Hepatic stellate cell (primary cell): ENCODE data around the gene VPS25.

ENCODE experiments used
- DNase-seq: peaks from one replicate; pipeline ENCODE4 v3.0.0; 2011; ENCODE audit warnings: low spot score

VPS25 gene

DNA sequence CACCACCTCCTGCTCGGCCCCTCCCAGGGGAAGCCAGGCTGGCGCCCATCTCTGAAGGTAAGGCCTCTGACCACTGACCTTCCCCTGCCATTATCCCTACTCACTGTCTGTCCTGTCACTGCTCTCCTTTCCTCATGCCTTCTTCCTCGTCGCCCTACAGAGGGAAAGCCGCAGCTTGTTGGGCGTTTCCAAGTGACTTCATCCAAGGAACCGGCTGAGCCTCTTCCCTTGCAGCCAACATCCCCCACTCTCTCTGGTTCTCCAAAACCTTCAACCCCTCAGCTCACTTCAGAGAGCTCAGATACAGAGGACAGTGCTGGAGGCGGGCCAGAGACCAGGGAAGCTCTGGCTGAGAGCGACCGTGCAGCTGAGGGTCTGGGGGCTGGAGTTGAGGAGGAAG lies 22.2 kb downstream of the VPS25 start:
- DNase-seq: no peak

DNA sequence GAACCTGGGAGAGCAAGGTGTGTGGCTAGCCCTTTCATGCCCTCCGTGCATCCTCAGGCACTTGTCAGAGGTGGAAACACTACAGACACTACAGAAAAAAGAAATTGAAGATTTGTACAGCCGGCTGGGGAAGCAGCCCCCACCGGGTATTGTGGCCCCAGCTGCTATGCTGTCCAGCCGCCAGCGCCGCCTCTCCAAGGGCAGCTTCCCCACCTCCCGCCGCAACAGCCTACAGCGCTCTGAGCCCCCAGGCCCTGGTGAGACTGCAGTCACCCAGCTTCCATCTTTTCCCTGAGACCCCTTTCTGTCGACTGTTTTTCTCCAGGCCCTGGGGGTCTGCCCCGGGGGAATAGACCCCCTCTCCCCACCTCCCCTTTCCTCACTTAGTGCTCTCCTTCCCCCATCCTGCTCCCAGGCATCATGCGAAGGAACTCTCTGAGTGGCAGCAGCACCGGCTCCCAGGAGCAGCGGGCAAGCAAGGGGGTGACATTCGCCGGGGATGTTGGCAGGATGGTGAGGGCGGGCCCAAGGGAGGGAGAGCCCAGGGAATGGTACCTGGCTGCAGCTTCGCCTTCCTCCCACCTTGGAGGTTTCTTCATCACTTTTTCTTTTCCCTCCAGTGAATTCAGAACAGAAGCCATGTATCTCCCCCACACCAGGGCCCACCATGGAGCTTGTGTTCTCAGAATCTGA lies 23.0 kb downstream of the VPS25 start:
- no peak for DNase-seq

DNA sequence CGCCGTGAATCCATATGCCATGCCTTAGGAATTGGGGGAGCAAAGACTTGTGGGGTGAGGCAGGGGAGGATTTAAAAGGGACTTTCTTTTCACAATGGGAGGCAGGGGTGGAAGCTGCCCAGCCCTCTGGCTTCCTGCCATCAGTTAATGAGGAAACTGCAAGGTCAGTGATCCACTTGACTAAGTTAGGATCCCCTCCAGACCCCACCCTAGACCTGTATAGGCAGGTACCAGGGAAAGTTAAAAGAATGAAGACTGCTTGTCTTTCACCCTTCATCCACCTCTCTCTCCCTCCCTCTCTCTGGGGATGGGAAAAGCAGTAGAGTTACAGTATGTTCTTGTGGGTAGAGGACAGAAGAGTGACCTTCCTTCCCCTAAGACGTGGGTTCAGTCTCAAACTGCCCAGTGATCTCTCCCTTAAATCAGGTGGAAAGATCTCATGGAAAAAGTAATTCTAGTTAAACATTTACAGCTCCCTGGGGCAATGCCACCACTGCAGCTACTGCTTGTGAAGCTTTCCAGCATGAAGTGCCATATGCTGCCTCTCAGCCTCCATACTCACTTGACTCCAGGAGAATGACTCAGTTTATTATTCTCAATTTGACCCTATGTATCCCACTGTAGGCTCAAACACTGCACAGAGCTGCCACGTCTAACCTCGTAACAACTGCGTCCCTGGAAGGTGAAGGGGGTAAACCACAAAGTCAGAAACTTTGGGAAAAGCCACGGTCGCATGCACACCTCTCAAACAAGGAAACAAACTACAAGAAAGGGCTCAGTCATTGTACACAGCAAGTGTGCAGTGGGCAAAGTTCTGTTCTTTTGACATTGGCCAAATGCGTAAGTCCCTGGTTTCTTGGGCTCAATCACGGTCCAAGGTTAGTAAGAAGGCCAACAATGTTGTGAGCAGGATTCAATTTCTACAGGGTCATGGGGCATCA lies 24.1 kb downstream of the VPS25 start:
- DNase-seq: no peak

GRCh38 chr17:42798011-42798382 lies 24.7 kb downstream of the VPS25 start:
- DNase-seq: no peak

DNA sequence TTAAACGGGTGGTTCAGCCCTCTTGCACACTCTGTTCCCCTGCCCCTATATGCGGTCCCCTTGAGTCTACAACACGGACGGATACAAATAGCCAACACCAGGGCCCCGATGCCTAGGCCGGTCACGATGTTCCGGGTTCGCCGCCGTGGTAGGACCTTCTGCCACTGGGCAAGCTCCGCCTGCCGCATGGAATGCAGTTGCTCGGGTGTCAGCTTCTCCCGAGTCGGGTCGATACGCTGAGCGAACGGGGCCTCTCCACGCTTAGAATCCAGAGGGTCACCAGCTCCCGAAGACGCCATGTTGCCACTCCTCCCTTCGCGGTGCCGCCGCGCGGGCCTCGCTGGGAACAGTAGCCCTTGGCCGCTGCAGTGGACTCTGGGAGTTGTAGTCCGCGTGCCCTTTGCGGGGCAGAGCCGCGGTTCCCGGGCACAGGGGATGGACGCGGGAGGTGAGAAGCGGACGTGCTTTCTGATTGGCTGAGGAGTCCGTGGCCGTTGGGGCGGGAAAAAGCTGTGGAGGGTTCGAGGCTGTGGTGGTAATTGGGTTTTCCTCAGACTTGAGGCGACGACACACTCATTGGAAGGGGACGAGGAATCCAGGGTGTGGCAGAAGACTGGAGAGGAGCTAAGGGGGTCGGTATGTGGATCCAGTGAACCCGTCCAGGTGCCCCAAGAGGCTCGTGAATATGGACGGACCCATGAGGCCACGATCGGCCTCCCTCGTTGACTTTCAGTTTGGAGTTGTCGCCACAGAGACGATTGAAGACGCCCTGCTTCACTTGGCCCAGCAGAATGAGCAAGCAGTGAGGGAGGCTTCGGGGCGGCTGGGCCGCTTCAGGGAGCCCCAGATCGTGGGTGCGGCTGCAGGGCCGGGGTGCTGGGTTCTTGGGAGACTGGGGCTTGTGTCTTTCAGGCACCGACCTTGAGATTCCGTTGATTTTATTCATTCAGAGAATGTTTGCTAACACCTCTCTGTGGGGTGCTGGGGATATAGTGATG lies 25.4 kb downstream of the VPS25 start, which contains the start of the genes CNTD1 and COA3:
Gene CNTD1 (plus strand): TSS at position 479 of the 998 bp plus-strand sequence. CDS start 207 bp downstream, at position 686.
Gene COA3 (minus strand): TSS at position 322 of the 998 bp plus-strand sequence. CDS start 23 bp downstream, at position 299.
- peak; percentile 92 for DNase-seq

- DNase-seq: no peak
These were observed 30.0 kb downstream of the VPS25 start for GRCh38 chr17:42803074-42803883.

GRCh38 chr17:42804918-42805367 lies 31.7 kb downstream of the VPS25 start:
- no peak for DNase-seq

DNA sequence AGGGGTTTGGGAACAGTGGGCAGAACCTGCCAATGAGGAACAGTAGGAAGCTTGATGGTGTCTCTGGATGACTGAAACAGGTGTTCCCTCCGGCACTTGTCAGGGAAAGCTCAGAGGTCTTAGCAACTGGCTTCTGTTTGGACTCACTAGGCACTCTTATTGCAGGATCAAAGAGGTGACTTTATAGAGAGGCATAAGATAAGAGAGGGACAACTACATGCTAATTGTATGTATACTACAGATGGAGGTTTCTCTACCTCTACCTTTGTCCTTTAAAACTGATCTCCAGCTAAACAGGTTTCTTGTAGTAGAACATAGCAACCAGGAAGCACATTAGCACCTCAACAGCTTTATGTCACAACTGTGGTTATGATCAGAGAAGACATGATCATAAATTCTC lies 33.0 kb downstream of the VPS25 start:
- DNase-seq: no peak

GRCh38 chr17:42809250-42809649 lies 36.0 kb downstream of the VPS25 start:
- DNase-seq: peak; percentile 62

DNA sequence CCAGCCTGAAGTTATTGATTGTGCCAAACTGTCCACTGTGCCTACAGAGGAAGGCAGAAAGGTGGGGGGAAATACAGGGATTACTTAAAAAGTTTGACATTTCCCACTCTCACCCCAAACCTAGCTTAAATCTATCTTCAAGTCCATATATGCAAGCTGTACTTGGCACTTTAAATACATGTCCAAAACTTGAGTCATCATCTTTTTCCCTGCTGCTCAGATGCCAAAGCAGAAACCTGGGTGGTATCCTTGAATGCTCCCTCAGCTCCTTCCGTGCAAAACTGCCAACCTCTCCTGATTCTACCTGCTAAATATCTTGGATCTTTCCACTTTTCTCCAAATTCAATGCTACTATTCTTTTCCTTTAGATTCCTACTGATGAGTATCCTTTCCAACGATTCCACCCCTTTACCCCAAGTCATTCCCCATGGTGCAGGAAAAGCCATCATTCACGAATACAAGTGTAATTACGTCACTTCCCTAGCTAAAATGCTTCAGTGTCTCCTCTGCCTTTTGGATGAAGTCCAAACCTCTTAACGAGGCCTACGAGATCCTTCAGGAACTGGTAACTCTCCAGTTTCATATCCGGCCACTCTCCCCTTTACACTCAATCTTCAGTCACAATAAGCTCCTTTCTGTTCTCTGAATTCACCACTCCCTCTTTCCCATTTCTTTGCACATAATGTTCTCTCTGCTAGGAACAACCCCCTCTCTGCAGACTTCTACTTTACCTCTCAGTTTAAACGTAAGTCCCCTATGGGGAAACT lies 41.6 kb downstream of the VPS25 start:
- peak; percentile 46 for DNase-seq

- DNase-seq: peak; percentile 26
These were observed 44.6 kb downstream of the VPS25 start for GRCh38 chr17:42817866-42818265.

GRCh38 chr17:42818379-42818778 lies 45.1 kb downstream of the VPS25 start:
- DNase-seq: peak; percentile 47

GRCh38 chr17:42819939-42820535 lies 46.8 kb downstream of the VPS25 start:
- peak; percentile 27 for DNase-seq

GRCh38 chr17:42821176-42821575 lies 47.9 kb downstream of the VPS25 start:
- DNase-seq: no peak

- no peak for DNase-seq
These were observed 54.2 kb downstream of the VPS25 start for GRCh38 chr17:42827472-42827871.
